SK-N-SH treated with all-trans-retinoic acid at 6 μM for 48 hours (cell line): ENCODE results near the gene KIF20B.

ENCODE experiments used
- ATAC-seq: fragments of 200-7000 bp; cut with Tn5 transposase; 3 replicates; pipeline ENCODE4 v1.9.1; 2020; ENCODE audit warnings: mild to moderate bottlenecking, moderate library complexity
- BACH2 ChIP-seq: fragments of 250-450 bp; sonication (Bioruptor Pico); IDR thresholded peaks from 2 replicates; pipeline ENCODE4 v1.9.0; 2021; ENCODE audit warnings: mild to moderate bottlenecking, borderline replicate concordance
- ESRRG ChIP-seq: fragments of 250-450 bp; sonication (Bioruptor Pico); IDR thresholded peaks from 2 replicates; pipeline ENCODE4 v1.6.1; 2021; ENCODE audit warnings: mild to moderate bottlenecking
- GLIS3 ChIP-seq: fragments of 250-450 bp; sonication (Bioruptor Pico); IDR thresholded peaks from 2 replicates; pipeline ENCODE4 v1.5.0; 2020; ENCODE audit warnings: mild to moderate bottlenecking, moderate library complexity
- ISL1 ChIP-seq: fragments of 250-450 bp; sonication (Bioruptor Pico); IDR thresholded peaks from 2 replicates; pipeline ENCODE4 v2.1.2; 2022; ENCODE audit warnings: mild to moderate bottlenecking, moderate library complexity
- OSR1 ChIP-seq: fragments of 250-450 bp; sonication (Bioruptor Pico); IDR thresholded peaks from 2 replicates; pipeline ENCODE4 v1.8.0; 2022; ENCODE audit warnings: moderate library complexity, mild to moderate bottlenecking, inconsistent platforms
- PPARA ChIP-seq: fragments of 250-450 bp; sonication (Bioruptor Pico); IDR thresholded peaks from 2 replicates; pipeline ENCODE4 v1.5.0; 2020; ENCODE audit warnings: mild to moderate bottlenecking, borderline replicate concordance
- RARB ChIP-seq: fragments of 250-450 bp; sonication (Bioruptor Pico); IDR thresholded peaks from 2 replicates; pipeline ENCODE4 v1.8.0; 2021; ENCODE audit warnings: mild to moderate bottlenecking, moderate library complexity
- SNAI2 ChIP-seq: fragments of 250-450 bp; sonication (Bioruptor Pico); IDR thresholded peaks from 2 replicates; pipeline ENCODE4 v1.5.0; 2020; ENCODE audit warnings: mild to moderate bottlenecking, moderate library complexity
- TOX ChIP-seq: fragments of 250-450 bp; sonication (Bioruptor Pico); IDR thresholded peaks from 2 replicates; pipeline ENCODE4 v1.8.0; 2021; ENCODE audit warnings: mild to moderate bottlenecking, moderate library complexity, borderline replicate concordance
- ZC3H10 ChIP-seq: fragments of 250-450 bp; sonication (Bioruptor Pico); IDR thresholded peaks from 2 replicates; pipeline ENCODE4 v1.5.1; 2021; ENCODE audit warnings: mild to moderate bottlenecking, moderate library complexity
- ZFP3 ChIP-seq: fragments of 250-450 bp; sonication (Bioruptor Pico); IDR thresholded peaks from 2 replicates; pipeline ENCODE4 v1.5.0; 2020; ENCODE audit warnings: mild to moderate bottlenecking, moderate library complexity
- ZFP30 ChIP-seq: fragments of 450-650 bp; formaldehyde crosslinking; IDR thresholded peaks from 2 replicates; pipeline ENCODE4 v1.5.0; 2022; ENCODE audit warnings: mild to moderate bottlenecking, moderate library complexity
- ZNF565 ChIP-seq: fragments of 450-650 bp; formaldehyde crosslinking; conservative IDR thresholded peaks from 2 replicates; pipeline ENCODE4 v1.5.0; 2020; ENCODE audit warnings: low read depth, mild to moderate bottlenecking, moderate library complexity
- ZNF70 ChIP-seq: fragments of 450-650 bp; formaldehyde crosslinking; IDR thresholded peaks from 2 replicates; pipeline ENCODE4 v1.5.0; 2020; ENCODE audit warnings: mild to moderate bottlenecking, moderate library complexity
- ZNF8 ChIP-seq: fragments of 450-650 bp; formaldehyde crosslinking; IDR thresholded peaks from 2 replicates; pipeline ENCODE4 v1.5.0; 2020; ENCODE audit warnings: mild to moderate bottlenecking, moderate library complexity
- TF ChIP-seq, protein P1 (sequence below): fragments of 250-450 bp; sonication (Bioruptor Pico); IDR thresholded peaks from 2 replicates; pipeline ENCODE4 v1.8.0; 2020; ENCODE audit warnings: mild to moderate bottlenecking, moderate library complexity, borderline replicate concordance
- TF ChIP-seq, protein P2 (sequence below): fragments of 250-450 bp; sonication (Bioruptor Pico); IDR thresholded peaks from 2 replicates; pipeline ENCODE4 v1.8.0; 2021; ENCODE audit warnings: low read depth, mild to moderate bottlenecking, moderate library complexity, borderline replicate concordance
- TF ChIP-seq, protein P3 (sequence below): fragments of 250-450 bp; sonication (Bioruptor Pico); IDR thresholded peaks from 2 replicates; pipeline ENCODE4 v1.5.1; 2020; ENCODE audit warnings: low read depth, mild to moderate bottlenecking, moderate library complexity
- TF ChIP-seq, protein P4 (sequence below): fragments of 250-450 bp; sonication (Bioruptor Pico); IDR thresholded peaks from 2 replicates; pipeline ENCODE4 v1.5.1; 2021; ENCODE audit warnings: mild to moderate bottlenecking, moderate library complexity

KIF20B gene

DNA sequence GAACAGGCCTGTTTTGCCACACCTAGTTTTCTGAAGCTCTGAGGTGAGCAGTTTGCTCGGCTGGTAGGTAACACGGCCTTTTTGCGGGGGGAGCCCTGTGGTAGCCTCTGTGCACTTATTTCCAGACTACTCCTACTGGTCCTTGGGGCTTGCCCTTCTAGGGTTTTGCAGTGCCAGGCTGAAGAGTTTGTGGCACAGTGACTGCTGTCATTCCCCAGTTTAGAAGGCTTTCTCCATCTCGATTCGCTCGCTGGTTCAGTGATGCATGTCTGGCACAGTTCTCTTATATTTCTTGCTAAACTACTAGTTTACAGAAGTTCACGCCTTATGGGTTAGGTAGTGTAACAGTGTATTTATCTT is 711 bp downstream of the KIF20B start:
- TF ChIP-seq, protein P1, sequence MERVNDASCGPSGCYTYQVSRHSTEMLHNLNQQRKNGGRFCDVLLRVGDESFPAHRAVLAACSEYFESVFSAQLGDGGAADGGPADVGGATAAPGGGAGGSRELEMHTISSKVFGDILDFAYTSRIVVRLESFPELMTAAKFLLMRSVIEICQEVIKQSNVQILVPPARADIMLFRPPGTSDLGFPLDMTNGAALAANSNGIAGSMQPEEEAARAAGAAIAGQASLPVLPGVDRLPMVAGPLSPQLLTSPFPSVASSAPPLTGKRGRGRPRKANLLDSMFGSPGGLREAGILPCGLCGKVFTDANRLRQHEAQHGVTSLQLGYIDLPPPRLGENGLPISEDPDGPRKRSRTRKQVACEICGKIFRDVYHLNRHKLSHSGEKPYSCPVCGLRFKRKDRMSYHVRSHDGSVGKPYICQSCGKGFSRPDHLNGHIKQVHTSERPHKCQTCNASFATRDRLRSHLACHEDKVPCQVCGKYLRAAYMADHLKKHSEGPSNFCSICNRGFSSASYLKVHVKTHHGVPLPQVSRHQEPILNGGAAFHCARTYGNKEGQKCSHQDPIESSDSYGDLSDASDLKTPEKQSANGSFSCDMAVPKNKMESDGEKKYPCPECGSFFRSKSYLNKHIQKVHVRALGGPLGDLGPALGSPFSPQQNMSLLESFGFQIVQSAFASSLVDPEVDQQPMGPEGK (CRISPR knock-in tag): no peak
- peak; percentile 82; the same call in 1 of the 2 replicates for TF ChIP-seq ZFP3 (CRISPR knock-in tag)
- TF ChIP-seq, all 23 proteins: peak for 1
- peak; percentile 9 for ATAC-seq

DNA sequence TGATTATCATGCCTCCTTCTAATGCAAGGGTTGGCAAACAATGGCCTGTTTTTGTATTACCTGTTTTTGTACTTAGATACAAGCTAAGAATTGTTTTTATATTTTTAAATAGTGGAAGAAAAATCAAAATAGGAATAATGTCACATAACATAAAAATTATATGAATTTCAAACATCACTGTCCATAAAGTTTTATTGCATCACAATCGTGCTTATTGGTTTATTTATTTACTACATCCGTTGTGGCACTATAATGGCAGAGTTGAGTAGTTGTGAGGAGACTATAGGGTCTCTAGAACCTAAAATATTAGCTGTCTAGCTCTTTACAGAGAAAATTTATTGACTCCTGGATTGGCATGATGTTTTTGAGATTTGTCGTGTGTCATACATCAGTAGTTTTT is 4.1 kb downstream of the KIF20B start:
- TF ChIP-seq, protein P2, sequence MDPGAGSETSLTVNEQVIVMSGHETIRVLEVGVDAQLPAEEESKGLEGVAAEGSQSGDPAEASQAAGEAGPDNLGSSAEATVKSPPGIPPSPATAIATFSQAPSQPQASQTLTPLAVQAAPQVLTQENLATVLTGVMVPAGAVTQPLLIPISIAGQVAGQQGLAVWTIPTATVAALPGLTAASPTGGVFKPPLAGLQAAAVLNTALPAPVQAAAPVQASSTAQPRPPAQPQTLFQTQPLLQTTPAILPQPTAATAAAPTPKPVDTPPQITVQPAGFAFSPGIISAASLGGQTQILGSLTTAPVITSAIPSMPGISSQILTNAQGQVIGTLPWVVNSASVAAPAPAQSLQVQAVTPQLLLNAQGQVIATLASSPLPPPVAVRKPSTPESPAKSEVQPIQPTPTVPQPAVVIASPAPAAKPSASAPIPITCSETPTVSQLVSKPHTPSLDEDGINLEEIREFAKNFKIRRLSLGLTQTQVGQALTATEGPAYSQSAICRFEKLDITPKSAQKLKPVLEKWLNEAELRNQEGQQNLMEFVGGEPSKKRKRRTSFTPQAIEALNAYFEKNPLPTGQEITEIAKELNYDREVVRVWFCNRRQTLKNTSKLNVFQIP (CRISPR knock-in tag): no peak
- TF ChIP-seq, protein P1 (CRISPR knock-in tag): no peak
- TF ChIP-seq RARB (CRISPR knock-in tag) (no peak), GLIS3 (CRISPR knock-in tag) (no peak), TOX (CRISPR knock-in tag) (no peak), ISL1 (CRISPR knock-in tag) (no peak), PPARA (CRISPR knock-in tag) (no peak), BACH2 (CRISPR knock-in tag) (no peak), ESRRG (CRISPR knock-in tag) (no peak), OSR1 (CRISPR knock-in tag) (no peak)
- ATAC-seq: no peak

DNA sequence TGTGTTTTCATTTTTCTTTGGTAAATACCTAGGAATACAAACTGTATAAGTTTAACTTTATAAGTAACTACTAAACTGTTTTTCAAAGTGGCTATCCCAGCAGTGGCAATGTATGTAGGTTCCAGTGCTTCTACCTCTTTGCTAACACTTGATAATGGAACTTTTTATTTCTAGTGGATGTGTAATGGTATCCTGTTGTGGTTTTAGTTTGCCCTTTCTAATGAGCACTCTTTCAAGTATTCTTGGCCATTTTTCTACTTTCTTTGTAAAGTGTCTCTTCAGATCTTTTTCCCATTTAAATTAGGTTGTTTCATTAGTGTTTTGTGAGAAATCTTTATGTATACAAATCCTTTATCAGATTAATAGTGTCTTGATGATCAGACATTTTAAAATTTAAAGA is 4.6 kb downstream of the KIF20B start:
- TF ChIP-seq BACH2 (CRISPR knock-in tag) (no peak), ZNF8 (CRISPR knock-in tag) (no peak), ESRRG (CRISPR knock-in tag) (no peak), TOX (CRISPR knock-in tag) (no peak), ZNF565 (CRISPR knock-in tag) (no peak), ZFP3 (CRISPR knock-in tag) (no peak), SNAI2 (CRISPR knock-in tag) (no peak), ZNF70 (no peak), OSR1 (CRISPR knock-in tag) (no peak)
- TF ChIP-seq, protein P2 (CRISPR knock-in tag): no peak
- no peak for ATAC-seq

DNA sequence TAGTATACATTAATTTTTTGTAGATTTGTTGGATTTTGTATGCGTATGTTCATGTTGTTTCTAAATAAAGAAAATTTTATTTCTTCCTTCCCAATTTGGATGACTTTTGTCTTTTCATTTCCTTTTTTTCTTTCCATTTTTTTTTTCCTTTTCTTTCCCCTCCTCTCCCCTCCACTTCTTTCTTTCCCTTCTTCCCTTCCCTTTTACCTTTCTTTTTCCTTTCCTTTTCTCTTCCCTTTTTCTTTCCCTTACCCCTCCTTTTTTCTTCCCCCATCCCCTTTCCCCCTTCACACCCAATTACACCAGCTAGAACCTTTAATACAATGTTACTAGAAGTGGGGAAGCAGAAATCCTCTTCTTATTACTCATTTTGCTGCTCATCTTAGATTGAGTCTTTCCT is 6.0 kb downstream of the KIF20B start:
- no peak for TF ChIP-seq ZC3H10 (CRISPR knock-in tag)
- no peak for TF ChIP-seq BACH2 (CRISPR knock-in tag)
- no peak for ATAC-seq

DNA sequence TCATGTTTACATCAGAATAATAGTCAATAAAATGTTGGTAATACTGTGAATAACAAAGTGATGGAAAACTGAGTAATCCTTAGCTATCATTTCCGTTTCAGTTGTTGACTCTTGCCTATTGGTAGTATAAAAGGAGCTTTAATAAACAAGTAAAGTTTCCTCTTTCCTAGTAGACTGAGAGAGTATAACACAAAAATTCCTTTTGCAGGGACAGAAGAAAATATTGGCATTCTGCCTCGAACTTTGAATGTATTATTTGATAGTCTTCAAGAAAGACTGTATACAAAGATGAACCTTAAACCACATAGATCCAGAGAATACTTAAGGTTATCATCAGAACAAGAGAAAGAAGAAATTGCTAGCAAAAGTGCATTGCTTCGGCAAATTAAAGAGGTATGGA is 9.4 kb downstream of the KIF20B start:
- no peak for ATAC-seq
- TF ChIP-seq ZNF565 (CRISPR knock-in tag): no peak
- TF ChIP-seq OSR1 (CRISPR knock-in tag): no peak
- TF ChIP-seq GLIS3 (CRISPR knock-in tag): no peak
- TF ChIP-seq BACH2 (CRISPR knock-in tag): no peak
- TF ChIP-seq, protein P1 (CRISPR knock-in tag): no peak
- no peak for TF ChIP-seq ESRRG (CRISPR knock-in tag)
- TF ChIP-seq ISL1 (CRISPR knock-in tag): no peak
- TF ChIP-seq TOX (CRISPR knock-in tag): no peak
- TF ChIP-seq, protein P3, sequence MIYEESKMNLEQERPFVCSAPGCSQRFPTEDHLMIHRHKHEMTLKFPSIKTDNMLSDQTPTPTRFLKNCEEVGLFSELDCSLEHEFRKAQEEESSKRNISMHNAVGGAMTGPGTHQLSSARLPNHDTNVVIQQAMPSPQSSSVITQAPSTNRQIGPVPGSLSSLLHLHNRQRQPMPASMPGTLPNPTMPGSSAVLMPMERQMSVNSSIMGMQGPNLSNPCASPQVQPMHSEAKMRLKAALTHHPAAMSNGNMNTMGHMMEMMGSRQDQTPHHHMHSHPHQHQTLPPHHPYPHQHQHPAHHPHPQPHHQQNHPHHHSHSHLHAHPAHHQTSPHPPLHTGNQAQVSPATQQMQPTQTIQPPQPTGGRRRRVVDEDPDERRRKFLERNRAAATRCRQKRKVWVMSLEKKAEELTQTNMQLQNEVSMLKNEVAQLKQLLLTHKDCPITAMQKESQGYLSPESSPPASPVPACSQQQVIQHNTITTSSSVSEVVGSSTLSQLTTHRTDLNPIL (CRISPR knock-in tag): no peak
- TF ChIP-seq, protein P4, sequence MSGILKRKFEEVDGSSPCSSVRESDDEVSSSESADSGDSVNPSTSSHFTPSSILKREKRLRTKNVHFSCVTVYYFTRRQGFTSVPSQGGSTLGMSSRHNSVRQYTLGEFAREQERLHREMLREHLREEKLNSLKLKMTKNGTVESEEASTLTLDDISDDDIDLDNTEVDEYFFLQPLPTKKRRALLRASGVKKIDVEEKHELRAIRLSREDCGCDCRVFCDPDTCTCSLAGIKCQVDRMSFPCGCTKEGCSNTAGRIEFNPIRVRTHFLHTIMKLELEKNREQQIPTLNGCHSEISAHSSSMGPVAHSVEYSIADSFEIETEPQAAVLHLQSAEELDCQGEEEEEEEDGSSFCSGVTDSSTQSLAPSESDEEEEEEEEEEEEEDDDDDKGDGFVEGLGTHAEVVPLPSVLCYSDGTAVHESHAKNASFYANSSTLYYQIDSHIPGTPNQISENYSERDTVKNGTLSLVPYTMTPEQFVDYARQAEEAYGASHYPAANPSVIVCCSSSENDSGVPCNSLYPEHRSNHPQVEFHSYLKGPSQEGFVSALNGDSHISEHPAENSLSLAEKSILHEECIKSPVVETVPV (CRISPR knock-in tag): no peak
- TF ChIP-seq, protein P2 (CRISPR knock-in tag): no peak
- no peak for TF ChIP-seq ZNF70
- no peak for TF ChIP-seq ZFP30 (CRISPR knock-in tag)
- no peak for TF ChIP-seq PPARA (CRISPR knock-in tag)
